Measurements from ENCODE around the gene OCIAD2.

Gene OCIAD2, protein sequence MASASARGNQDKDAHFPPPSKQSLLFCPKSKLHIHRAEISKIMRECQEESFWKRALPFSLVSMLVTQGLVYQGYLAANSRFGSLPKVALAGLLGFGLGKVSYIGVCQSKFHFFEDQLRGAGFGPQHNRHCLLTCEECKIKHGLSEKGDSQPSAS

DNA sequence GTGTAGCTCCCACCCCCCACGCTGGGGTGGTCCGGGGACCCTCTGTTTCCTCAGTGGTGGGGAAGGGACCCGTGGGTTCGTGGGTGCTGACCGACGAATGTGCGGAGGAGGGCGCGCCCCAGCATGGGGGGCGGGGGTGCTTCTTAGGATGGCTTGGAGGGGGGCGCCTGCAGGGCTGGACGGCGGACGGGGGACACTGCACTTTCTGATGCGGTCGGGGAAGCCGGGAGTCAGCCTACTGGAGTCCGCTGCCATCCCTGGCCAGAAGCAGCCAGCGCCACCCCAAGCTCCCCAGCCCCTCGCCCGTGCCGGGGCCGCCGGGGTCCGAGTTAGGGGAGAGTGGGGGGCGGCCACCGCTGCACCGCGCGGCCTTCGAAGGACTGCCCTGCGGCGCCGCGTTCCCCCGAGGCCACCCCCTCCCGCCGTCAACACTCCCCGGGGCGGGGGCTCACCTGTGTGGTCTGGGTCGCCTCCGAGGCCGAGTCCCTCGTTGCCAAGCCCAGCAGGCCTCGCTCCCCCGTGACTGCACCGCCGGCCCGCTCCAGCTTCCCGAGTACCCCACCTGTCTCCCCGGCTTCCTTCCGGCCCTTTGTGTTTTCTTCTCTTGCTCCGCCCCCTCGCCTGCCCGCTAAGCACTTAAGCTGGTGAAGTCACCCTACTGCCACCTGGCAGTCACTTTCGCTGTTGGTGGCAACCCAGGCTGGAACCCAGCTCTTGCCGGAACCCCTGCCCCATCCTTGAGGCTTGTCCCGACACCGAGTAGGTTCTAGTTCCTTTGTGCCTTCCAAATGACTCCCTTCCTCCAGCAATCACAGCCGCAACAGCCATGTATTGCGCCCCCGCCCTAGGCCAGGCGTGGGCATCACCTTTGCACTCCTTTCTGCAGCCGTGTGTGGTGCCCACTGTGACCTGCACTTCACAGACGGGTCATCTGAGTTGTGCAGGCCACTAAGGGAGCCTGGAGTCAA lies at the start of gene OCIAD2:
OCIAD2 (minus strand) TSS at position 569 of the 968 bp plus-strand sequence. CDS start 2,225 bp downstream, outside the sequence.
- Histone ChIP-seq H3K27ac (peak within 1 kb of the TSS; percentile 39 to 74 (median 65); a peak in 21 of 22 replicates), H3K9ac (peak within 1 kb of the TSS; percentile 62 to 82 (median 79))
- TF ChIP-seq Cebpa-rat (IDR thresholded peaks at IDR 0.05) = no peak

DNA sequence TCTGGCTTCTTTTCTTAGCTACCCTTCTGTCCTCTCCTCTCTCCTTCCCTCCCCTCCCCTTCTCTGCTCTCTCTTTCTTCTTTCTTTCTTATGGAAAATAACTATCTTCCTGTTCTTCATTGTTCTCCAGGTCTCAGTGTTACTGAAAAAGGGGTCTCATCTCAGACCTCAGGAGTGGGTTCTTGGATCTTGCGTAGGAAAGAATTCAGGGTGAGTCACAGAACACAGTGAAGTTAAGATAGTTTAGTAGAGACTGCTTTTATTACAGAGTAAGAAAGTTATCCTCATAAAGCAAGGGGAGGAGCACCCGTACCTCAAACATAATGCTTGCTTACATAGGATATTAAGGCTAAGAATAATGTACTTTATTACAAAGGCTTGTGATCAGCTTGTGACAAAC lies 47.7 kb upstream of the OCIAD2 start:
- H3K27me3 ChIP-seq = no peaks in the 10 kb centered on the region
- H3K4me2 ChIP-seq = no peak overlapping the region
- H3K27ac ChIP-seq = no peak overlapping the region
- H3K9ac ChIP-seq = no peak overlapping the region
- H3K4me3 ChIP-seq = no peak overlapping the region
- no peaks in the 10 kb centered on the region for H4K20me1 ChIP-seq
- no peaks in the 10 kb centered on the region for H3K36me3 ChIP-seq
- no peak for TF ChIP-seq Cebpa-rat (IDR thresholded peaks at IDR 0.05)
- H3K9me3 ChIP-seq (replicated peaks in 1 of 11) = 0 out of 22 replicates have a peak, but pooled peaks cover 0 to 7% (median 0%) of the 10 kb centered on the region in 11 experiments
- H3K4me1 ChIP-seq = peaks cover 0 to 11% (median 6%) of the 10 kb centered on the region in 10 experiments; a peak in 5 of 20 replicates

More for the DNA sequence above, at the start of gene OCIAD2:
- Histone ChIP-seq H3K36me3 (peaks cover 0 to 17% (median 5%) of the 10 kb centered on the region in 11 experiments; a peak in 9 of 22 replicates), H3K4me3 (peak within 1 kb of the TSS; percentile 64 to 80 (median 71)), H3K4me2 (peak within 1 kb of the TSS; percentile 85 to 98 (median 94)), H3K4me1 (peaks cover 5 to 17% (median 14%) of the 10 kb centered on the region in 10 experiments; a peak in 18 of 20 replicates), H4K20me1 (no peaks in the 10 kb centered on the region), H3K27me3 (peaks cover 0 to 14% (median 9%) of the 10 kb centered on the region in 11 experiments; a peak in 9 of 22 replicates), H3K9me3 (replicated peaks in 1 of 11) (no peaks in the 10 kb centered on the region)

DNA sequence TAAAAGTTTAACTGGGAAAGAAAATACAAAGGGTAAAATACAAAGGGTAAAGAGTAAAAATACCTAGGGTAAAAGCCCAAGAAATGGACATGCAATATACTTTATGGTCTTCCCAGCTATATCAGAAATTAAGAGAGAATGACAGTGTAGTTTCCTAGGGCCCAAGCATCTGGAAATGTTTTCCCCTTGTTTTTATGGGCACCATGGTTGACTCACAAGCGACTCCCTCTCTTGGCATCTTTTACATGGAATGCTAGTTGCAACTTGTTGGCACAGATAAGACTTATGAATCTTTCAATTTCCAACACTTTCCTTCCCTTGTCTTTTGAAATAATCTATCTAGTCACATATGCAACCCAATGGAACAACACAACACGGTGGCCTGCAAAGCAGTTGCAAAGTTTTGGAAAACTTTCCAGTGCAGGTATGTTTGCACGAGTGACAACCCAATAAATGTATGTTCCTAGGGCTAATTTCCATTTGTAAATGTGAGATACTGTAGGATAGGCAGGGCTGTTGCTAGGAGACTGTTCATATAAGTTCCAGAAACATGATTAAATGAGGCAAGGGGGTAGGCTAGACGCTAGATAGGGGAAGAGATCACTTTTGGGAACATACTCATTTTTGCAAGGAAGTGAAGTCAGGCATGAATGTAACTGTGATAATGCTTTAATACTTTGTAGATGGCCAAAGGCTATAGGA lies 43.1 kb upstream of the OCIAD2 start:
- Histone ChIP-seq H3K4me1 (peaks cover 0 to 11% (median 6%) of the 10 kb centered on the region in 10 experiments; a peak in 4 of 20 replicates), H3K36me3 (no peaks in the 10 kb centered on the region), H3K4me2 (no peak overlapping the region), H3K9me3 (replicated peaks in 1 of 11) (0 out of 22 replicates have a peak, but pooled peaks cover 0 to 7% (median 0%) of the 10 kb centered on the region in 11 experiments), H3K27me3 (no peaks in the 10 kb centered on the region), H3K27ac (no peak overlapping the region), H3K4me3 (no peak overlapping the region), H4K20me1 (no peaks in the 10 kb centered on the region), H3K9ac (no peak overlapping the region)
- TF ChIP-seq Cebpa-rat (IDR thresholded peaks at IDR 0.05) = no peak

DNA sequence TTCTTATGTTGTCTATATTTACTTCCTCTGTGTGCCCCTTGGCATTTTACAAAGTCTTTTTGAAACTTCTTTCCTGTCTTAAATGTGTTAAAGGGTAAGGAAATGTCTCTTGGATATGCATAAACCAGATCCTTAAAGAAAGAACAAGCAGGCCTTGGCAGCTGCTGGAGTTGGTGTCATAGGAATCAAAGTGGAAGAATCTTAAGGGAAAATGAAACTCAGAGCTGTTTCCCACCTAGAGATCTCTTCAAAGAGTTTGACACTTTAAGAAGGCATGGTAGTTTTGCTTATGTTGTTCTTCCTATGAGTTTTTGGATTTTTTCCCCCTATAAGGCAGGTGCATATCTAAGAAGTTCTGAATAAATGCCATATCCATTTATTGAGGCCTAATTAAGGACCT lies 42.5 kb upstream of the OCIAD2 start:
- no peak overlapping the region for H3K4me3 ChIP-seq
- 0 out of 22 replicates have a peak, but pooled peaks cover 0 to 7% (median 0%) of the 10 kb centered on the region in 11 experiments for H3K9me3 ChIP-seq (replicated peaks in 1 of 11)
- no peak for TF ChIP-seq Cebpa-rat (IDR thresholded peaks at IDR 0.05)
- H3K4me2 ChIP-seq = no peak overlapping the region
- H4K20me1 ChIP-seq = no peaks in the 10 kb centered on the region
- H3K27ac ChIP-seq = no peak overlapping the region
- H3K4me1 ChIP-seq = peaks cover 0 to 11% (median 6%) of the 10 kb centered on the region in 10 experiments; a peak in 4 of 20 replicates
- no peaks in the 10 kb centered on the region for H3K27me3 ChIP-seq
- H3K9ac ChIP-seq = no peak overlapping the region
- no peaks in the 10 kb centered on the region for H3K36me3 ChIP-seq

DNA sequence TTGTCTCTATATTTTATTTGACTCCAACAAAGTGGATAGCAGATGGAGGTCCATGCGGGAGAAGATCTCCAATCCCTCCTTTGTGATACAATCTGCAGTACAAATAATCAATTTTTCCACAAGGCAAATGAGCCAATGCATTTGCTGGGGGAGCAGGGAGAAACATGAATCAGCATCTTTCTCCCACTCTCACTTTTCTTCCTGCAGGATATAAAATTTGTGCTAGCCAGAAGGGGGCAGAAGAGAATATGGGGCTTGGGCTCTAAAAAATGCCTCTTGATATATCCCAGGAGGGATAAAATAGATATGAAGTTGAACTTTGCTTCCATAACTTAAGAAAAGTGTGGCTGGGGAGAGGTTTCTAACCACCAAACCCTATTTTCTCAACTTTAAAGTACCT lies 41.2 kb upstream of the OCIAD2 start:
- H4K20me1 ChIP-seq = no peaks in the 10 kb centered on the region
- TF ChIP-seq Cebpa-rat (IDR thresholded peaks at IDR 0.05) = no peak
- H3K9me3 ChIP-seq (replicated peaks in 1 of 11) = 0 out of 22 replicates have a peak, but pooled peaks cover 0 to 5% (median 0%) of the 10 kb centered on the region in 11 experiments
- H3K9ac ChIP-seq = no peak overlapping the region
- no peak overlapping the region for H3K4me3 ChIP-seq
- no peak overlapping the region for H3K27ac ChIP-seq
- peaks cover 0 to 11% (median 6%) of the 10 kb centered on the region in 10 experiments; a peak in 4 of 20 replicates for H3K4me1 ChIP-seq
- H3K36me3 ChIP-seq = no peaks in the 10 kb centered on the region
- no peak overlapping the region for H3K4me2 ChIP-seq
- H3K27me3 ChIP-seq = no peaks in the 10 kb centered on the region

DNA sequence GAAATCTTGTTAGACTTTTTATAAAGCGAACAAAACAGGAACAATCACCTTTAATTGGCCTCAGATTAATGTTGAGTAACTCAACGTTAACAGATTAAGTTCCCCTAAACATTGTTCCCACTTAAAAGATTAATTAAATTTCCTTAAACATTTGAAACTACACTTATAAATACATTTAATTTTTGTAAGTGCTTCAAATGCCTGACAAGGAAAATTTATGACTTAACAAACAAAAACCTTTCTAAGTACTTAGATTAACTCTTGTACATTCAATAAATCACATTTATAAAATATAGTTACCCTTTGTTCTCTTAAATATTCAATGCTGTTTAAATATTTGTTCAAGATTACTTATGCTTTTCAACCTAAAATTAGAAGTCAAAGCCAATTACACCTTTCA lies 39.4 kb upstream of the OCIAD2 start:
- Histone ChIP-seq H3K27ac (no peak overlapping the region), H3K9me3 (replicated peaks in 1 of 11) (no peaks in the 10 kb centered on the region), H3K27me3 (no peaks in the 10 kb centered on the region), H3K4me2 (no peak overlapping the region), H3K9ac (no peak overlapping the region), H3K4me1 (no peaks in the 10 kb centered on the region), H3K4me3 (no peak overlapping the region), H4K20me1 (no peaks in the 10 kb centered on the region), H3K36me3 (no peaks in the 10 kb centered on the region)
- no peak for TF ChIP-seq Cebpa-rat (IDR thresholded peaks at IDR 0.05)

DNA sequence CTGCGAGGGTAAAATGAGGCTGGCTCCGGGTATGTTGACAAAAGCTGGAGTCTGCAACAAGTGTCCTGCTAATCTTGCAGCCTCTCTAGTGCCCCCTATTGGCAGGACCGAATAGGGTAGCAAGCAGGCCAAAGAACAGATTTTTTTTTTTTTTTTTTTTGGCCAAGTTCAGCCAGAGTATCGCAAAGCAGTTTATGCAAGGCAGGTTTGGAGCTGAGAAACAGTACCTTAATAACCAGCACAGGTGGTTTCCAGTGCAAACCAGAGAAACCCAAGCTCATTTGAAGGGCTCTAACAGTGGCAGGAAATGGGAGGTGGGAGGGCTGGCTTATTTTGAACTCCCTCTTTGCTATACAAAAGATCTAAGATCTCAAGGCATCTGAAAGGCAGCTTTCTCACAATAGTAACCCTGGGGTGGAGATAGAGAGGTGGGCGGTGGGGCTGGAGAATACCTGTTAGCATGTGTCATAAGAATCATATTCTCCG lies 38.2 kb upstream of the OCIAD2 start:
- Histone ChIP-seq H3K9ac (no peak overlapping the region), H3K9me3 (replicated peaks in 1 of 11) (no peaks in the 10 kb centered on the region), H4K20me1 (no peaks in the 10 kb centered on the region), H3K4me3 (no peak overlapping the region), H3K4me1 (no peaks in the 10 kb centered on the region), H3K27ac (no peak overlapping the region), H3K4me2 (no peak overlapping the region), H3K36me3 (no peaks in the 10 kb centered on the region), H3K27me3 (no peaks in the 10 kb centered on the region)
- TF ChIP-seq Cebpa-rat (IDR thresholded peaks at IDR 0.05) = no peak

DNA sequence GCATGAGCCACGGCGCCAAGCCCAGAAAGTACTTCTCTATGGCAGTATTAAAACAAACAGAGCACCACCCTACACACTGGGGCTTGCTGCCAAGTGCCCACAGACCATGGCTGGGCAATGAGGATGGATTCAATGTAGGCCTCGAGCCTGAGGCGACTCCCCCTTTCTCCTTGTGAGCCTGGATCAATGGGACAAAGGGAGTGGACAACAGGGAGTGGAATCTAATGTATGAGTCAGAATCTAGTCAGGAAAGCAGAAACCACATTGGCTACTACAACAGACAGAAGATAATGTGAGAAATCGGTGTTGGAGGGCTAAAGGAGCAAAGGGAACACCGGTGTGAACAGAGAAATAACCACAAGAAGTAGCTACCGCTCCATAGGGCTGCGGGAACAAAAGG lies 37.7 kb upstream of the OCIAD2 start:
- H3K9me3 ChIP-seq (replicated peaks in 1 of 11) = no peaks in the 10 kb centered on the region
- no peak overlapping the region for H3K27ac ChIP-seq
- no peaks in the 10 kb centered on the region for H3K27me3 ChIP-seq
- no peak overlapping the region for H3K4me2 ChIP-seq
- H3K9ac ChIP-seq = no peak overlapping the region
- H4K20me1 ChIP-seq = no peaks in the 10 kb centered on the region
- H3K4me1 ChIP-seq = no peaks in the 10 kb centered on the region
- no peaks in the 10 kb centered on the region for H3K36me3 ChIP-seq
- H3K4me3 ChIP-seq = no peak overlapping the region
- TF ChIP-seq Cebpa-rat (IDR thresholded peaks at IDR 0.05) = no peak

Data from BLaER1 treated with 17β-estradiol and CSF1 and Interleukin-3, amounts not matched to agents 10 nM and 100 nM (cell line).